ENCODE data around the gene IFI27. TPM values are rescaled to one million over a fixed set of nuclear protein-coding genes. Genes with fewer than 3 reads are reported as not detected.
A peak's percentile ranks its signal among the peaks of the same experiment; 100 is the strongest.

Gene IFI27
- total RNA-seq, 1 donor from 2014 or later: under 0.01 TPM

DNA sequence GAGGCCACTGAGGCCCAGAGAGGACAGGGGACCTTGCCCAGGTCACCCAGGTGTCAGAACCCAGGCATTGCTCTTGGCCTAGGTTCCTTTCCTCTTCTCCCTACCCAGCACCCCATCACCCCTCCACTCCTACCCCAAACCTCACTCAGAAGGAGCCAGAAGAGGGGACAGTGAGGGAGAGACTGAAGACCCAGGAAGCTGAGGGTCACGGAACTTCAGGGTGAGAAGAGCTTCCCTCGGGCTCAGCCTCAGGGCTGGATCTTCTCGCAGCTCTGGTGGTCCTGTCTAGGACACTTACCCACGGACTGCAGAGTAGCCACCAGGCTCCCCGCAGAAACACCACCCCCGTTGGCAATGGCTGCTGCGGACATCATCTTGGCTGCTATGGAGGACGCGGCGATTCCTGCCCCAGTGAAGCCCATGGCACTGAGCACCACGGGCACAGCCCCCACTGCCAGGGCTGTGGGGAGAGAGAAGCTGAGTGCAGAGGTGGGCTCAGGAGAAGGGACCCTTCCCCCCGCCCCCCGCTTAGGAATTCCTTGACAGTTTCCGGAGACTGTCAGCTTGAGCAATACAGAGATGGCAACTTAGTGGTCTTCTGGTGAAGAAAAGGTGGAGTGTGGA lies 17.8 kb downstream of the IFI27 start:
- TF ChIP-seq, protein P1, sequence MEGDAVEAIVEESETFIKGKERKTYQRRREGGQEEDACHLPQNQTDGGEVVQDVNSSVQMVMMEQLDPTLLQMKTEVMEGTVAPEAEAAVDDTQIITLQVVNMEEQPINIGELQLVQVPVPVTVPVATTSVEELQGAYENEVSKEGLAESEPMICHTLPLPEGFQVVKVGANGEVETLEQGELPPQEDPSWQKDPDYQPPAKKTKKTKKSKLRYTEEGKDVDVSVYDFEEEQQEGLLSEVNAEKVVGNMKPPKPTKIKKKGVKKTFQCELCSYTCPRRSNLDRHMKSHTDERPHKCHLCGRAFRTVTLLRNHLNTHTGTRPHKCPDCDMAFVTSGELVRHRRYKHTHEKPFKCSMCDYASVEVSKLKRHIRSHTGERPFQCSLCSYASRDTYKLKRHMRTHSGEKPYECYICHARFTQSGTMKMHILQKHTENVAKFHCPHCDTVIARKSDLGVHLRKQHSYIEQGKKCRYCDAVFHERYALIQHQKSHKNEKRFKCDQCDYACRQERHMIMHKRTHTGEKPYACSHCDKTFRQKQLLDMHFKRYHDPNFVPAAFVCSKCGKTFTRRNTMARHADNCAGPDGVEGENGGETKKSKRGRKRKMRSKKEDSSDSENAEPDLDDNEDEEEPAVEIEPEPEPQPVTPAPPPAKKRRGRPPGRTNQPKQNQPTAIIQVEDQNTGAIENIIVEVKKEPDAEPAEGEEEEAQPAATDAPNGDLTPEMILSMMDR (IDR thresholded peaks at IDR 0.05; ENCODE audit: insufficient read depth, low read length, poor library complexity, severe bottlenecking): no peak
- no peaks in the 10 kb centered on the region for H3K36me3 ChIP-seq (ENCODE audit: control insufficient read depth, insufficient read depth, low read length)
- DNase-seq (ENCODE audit: low read depth): no peak
- H3K4me3 ChIP-seq (ENCODE audit: low read depth, low read length): no peak overlapping the region
- no peaks in the 10 kb centered on the region for H3K27me3 ChIP-seq (ENCODE audit: control insufficient read depth, insufficient read depth, low read length)

DNA sequence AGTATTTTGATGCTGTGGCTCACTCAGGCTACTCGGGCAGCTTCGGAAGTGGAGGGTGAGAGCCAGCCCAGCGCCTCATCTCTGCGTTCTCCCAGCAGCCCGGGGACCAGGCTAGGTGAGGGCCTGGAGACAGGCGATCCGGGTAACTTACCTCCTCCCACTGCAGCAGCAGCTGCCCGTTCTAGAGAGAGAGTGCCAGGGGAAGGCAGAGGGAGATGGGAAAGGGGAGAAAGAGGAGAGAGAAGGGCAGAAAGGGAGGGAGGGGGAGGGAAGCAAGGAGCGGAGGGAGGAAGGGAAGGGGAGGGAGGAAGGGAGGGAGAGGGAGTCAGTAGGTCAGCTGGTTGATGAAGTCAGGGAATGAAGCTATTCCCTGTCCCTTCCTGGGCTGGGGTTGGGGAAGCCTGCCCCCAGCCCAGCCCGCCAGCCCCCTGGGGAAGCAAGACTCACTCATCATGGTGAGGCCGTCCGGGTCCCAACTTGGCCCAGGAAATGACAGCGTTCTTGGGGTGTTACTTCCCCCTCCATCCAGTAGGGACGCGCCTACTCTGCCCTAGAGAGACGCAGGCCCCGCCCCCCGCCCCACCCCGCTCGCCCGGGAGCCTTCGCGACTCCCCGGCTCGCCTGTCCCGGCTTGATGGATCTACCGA lies 18.7 kb downstream of the IFI27 start, which contains the start of gene IFI27L2:
Gene IFI27L2, minus strand, starts transcription at position 494 of the 647 bp plus-strand sequence. Its CDS starts 40 bp downstream, at position 454.
- peak within 1 kb of the TSS; percentile 73 for H3K4me3 ChIP-seq (ENCODE audit: low read depth, low read length)
- no peaks in the 10 kb centered on the region for H3K27me3 ChIP-seq (ENCODE audit: control insufficient read depth, insufficient read depth, low read length)
- H3K36me3 ChIP-seq (ENCODE audit: control insufficient read depth, insufficient read depth, low read length): no peaks in the 10 kb centered on the region
- TF ChIP-seq, protein P1 (IDR thresholded peaks at IDR 0.05; ENCODE audit: insufficient read depth, low read length, poor library complexity, severe bottlenecking): peak; percentile 36
- DNase-seq (ENCODE audit: low read depth): no peak

DNA sequence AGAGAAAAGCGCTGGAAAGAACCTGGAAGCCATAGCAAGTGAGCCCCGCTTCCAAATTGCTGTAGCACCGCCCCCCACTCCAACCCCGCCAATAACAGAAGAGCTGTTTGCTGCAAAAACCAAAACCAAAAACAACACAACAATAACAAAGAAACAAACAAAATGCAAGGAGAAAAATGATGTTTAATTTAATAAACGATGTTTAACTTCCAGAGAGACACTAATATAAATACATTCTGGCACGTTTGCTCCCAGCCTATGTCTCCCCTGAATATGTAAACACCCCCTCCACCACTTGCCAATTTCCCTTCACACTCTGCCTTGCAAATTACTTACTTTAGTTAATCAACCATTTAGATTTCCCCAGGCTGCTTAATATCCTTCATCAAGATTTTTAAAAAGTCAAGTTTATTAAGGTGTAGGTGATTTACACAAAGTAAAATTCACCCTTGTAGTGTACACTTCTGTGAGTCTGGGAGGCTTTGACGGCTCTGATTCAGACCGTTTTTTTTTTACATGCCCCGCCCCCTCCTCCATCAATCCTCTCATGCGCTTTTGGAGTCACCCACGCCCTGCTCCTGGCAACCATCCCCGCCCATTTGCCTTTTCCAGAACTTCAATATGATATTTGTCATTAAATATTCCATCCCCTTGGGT lies 19.4 kb downstream of the IFI27 start:
- no peak for DNase-seq (ENCODE audit: low read depth)
- TF ChIP-seq, protein P1 (IDR thresholded peaks at IDR 0.05; ENCODE audit: insufficient read depth, low read length, poor library complexity, severe bottlenecking): no peak

DNA sequence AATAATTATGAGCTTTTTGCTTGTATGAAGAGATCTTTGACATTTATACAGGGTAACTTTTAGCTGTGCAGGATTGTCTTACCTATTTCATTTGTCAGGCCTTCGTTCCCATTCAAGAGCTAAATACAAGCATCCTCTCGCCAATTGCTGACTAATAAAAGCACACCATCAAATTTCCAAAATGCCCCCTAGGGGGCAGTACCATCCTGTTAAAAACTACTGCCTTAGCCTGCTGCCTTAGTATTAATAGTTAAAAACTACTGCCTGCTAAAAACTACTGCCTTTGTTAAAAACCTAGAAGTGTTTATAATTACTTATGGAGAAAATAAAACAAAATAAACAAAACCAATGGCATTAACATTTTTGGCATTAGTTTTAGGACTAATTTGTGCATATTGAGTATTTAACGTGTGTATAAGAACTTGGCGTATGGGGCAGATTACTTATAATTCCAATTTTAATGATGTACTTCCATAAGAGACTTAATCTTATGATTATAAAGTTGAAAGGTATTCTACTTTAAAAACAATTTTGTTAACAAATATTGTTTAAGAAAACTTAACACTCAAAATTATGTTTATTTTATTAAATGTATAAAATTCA lies 21.9 kb downstream of the IFI27 start:
- no peak for DNase-seq (ENCODE audit: low read depth)
- TF ChIP-seq, protein P1 (IDR thresholded peaks at IDR 0.05; ENCODE audit: insufficient read depth, low read length, poor library complexity, severe bottlenecking): peak; percentile 73

More for the DNA sequence above, 19.4 kb downstream of the IFI27 start:
- H3K4me3 ChIP-seq (ENCODE audit: low read depth, low read length): peak overlapping the region; percentile 73
- no peaks in the 10 kb centered on the region for H3K36me3 ChIP-seq (ENCODE audit: control insufficient read depth, insufficient read depth, low read length)
- no peaks in the 10 kb centered on the region for H3K27me3 ChIP-seq (ENCODE audit: control insufficient read depth, insufficient read depth, low read length)

DNA sequence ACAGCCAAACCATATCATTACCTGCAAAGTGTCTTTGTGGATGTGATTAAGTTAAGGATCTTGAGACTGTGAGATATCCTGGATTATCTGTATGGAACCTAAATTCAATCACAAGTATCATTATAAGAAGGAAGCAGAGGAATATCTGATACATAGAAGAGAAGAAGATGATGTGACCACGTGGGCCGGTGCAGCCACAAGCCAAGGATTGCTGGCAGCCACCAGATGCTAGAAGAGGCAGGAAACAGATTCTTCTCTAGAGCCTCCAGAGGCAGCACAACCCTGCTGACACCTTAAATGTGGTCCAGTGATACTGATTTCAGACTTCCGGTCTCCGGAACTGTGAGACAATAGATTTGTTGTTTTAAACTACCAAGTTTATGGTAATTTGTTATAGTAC lies 24.9 kb downstream of the IFI27 start:
- H3K4me3 ChIP-seq (ENCODE audit: low read depth, low read length): no peak overlapping the region
- H3K27me3 ChIP-seq (ENCODE audit: control insufficient read depth, insufficient read depth, low read length): peaks cover 4% of the 10 kb centered on the region
- H3K36me3 ChIP-seq (ENCODE audit: control insufficient read depth, insufficient read depth, low read length): no peaks in the 10 kb centered on the region
- TF ChIP-seq, protein P1 (IDR thresholded peaks at IDR 0.05; ENCODE audit: insufficient read depth, low read length, poor library complexity, severe bottlenecking): no peak
- no peak for DNase-seq (ENCODE audit: low read depth)

More for the DNA sequence above, 21.9 kb downstream of the IFI27 start:
- Histone ChIP-seq H3K36me3 (ENCODE audit: control insufficient read depth, insufficient read depth, low read length) (no peaks in the 10 kb centered on the region), H3K4me3 (ENCODE audit: low read depth, low read length) (no peak overlapping the region), H3K27me3 (ENCODE audit: control insufficient read depth, insufficient read depth, low read length) (no peaks in the 10 kb centered on the region)

Measured in kidney epithelial cell (primary cell).